G401 (cell line): ENCODE results near the gene RASAL1. TPM values are rescaled to one million over a fixed set of nuclear protein-coding genes. Genes with fewer than 3 reads are reported as not detected.

Source experiments
- DNase-seq: peaks from one replicate; pipeline ENCODE4 v3.0.0-alpha.2; 2015; ENCODE audit warnings: low spot score
- in situ Hi-C: cut with HindIII; loops from 2 replicates; pipeline ENCODE4 v1.10.0; 2016; ENCODE audit warnings: low sequenced_read_pairs, mixed read lengths
- total RNA-seq: library from RNA; depleted of rRNA; stranded (reverse); fragments of >200 nt; shearing (Covaris generic); gene quantifications from 2 replicates; pipeline ENCODE4 v1.2.3, GENCODE V29; 2014; rRNA removed

The RASAL1 gene
- total RNA-seq: 3.1 and 3.3 TPM in 2 replicates

GRCh38 chr12:113135178-113136127 is at the start of gene RASAL1:
Gene RASAL1 (minus strand): TSS chr12:113135761. CDS start chr12:113135462, 299 bp downstream.
- in situ Hi-C loops: no loop called here
- no peak for DNase-seq

GRCh38 chr12:113184900-113185179 is 49.3 kb upstream of the RASAL1 start:
- in situ Hi-C loops: no loop called here
- peak; percentile 86 for DNase-seq

GRCh38 chr12:113184098-113184899 is 48.7 kb upstream of the RASAL1 start:
- DNase-seq: no peak
- in situ Hi-C loops: no loop called here

- no peak for DNase-seq
- in situ Hi-C loops: no loop called here
Measured at GRCh38 chr12:113183030-113183589, 47.5 kb upstream of the RASAL1 start.

- in situ Hi-C loops: no loop called here
- DNase-seq: no peak
Measured at GRCh38 chr12:113181975-113182374, 46.4 kb upstream of the RASAL1 start.

GRCh38 chr12:113180333-113180732 is 44.8 kb upstream of the RASAL1 start:
- DNase-seq: no peak
- in situ Hi-C loops: no loop called here

GRCh38 chr12:113179023-113179422 is 43.5 kb upstream of the RASAL1 start:
- in situ Hi-C loops: no loop called here
- no peak for DNase-seq

- DNase-seq: peak; percentile 75
- in situ Hi-C loops: loop anchor here (25.0 kb wide), 1 partner anchor 112 kb away; the partner anchor contains the start of gene DTX1
Measured at GRCh38 chr12:113174461-113175384, 39.2 kb upstream of the RASAL1 start.

- in situ Hi-C loops: loop anchor here (25.0 kb wide), 1 partner anchor 111 kb away; the partner anchor contains the start of gene DTX1
- DNase-seq: no peak
Measured at GRCh38 chr12:113173081-113173698, 37.6 kb upstream of the RASAL1 start.

GRCh38 chr12:113172185-113172584 is 36.6 kb upstream of the RASAL1 start:
- DNase-seq: no peak
- in situ Hi-C loops: loop anchor here (25.0 kb wide), 1 partner anchor 110 kb away; the partner anchor contains the start of gene DTX1

- DNase-seq: no peak
- in situ Hi-C loops: loop anchor here (25.0 kb wide), 1 partner anchor 109 kb away; the partner anchor contains the start of gene DTX1
Measured at GRCh38 chr12:113171543-113171942, 36.0 kb upstream of the RASAL1 start.

GRCh38 chr12:113170926-113171325 is 35.4 kb upstream of the RASAL1 start:
- DNase-seq: no peak
- in situ Hi-C loops: loop anchor here (25.0 kb wide), 1 partner anchor 109 kb away; the partner anchor contains the start of gene DTX1

- in situ Hi-C loops: loop anchor here (25.0 kb wide), 1 partner anchor 108 kb away; the partner anchor contains the start of gene DTX1
- DNase-seq: no peak
Measured at GRCh38 chr12:113170457-113170856, 34.9 kb upstream of the RASAL1 start.

GRCh38 chr12:113169697-113170096 is 34.1 kb upstream of the RASAL1 start:
- in situ Hi-C loops: loop anchor here (25.0 kb wide), 1 partner anchor 107 kb away; the partner anchor contains the start of gene DTX1
- DNase-seq: no peak

- no peak for DNase-seq
- in situ Hi-C loops: loop anchor here (25.0 kb wide), 1 partner anchor 106 kb away; the partner anchor contains the start of gene DTX1
Measured at GRCh38 chr12:113167868-113168267, 32.3 kb upstream of the RASAL1 start.

GRCh38 chr12:113165521-113166450 is 30.2 kb upstream of the RASAL1 start:
- DNase-seq: no peak
- in situ Hi-C loops: loop anchor here (25.0 kb wide), 1 partner anchor 103 kb away; the partner anchor contains the start of gene DTX1

GRCh38 chr12:113164014-113164413 is 28.5 kb upstream of the RASAL1 start:
- no peak for DNase-seq
- in situ Hi-C loops: loop anchor here (25.0 kb wide), 1 partner anchor 102 kb away; the partner anchor contains the start of gene DTX1
